Measurements from ENCODE around the gene COLGALT1. TPM values are rescaled to one million over a fixed set of nuclear protein-coding genes. Genes with fewer than 3 reads are reported as not detected.

The COLGALT1 gene
- total RNA-seq, 1 donor from 2014 or later = 121 TPM

DNA sequence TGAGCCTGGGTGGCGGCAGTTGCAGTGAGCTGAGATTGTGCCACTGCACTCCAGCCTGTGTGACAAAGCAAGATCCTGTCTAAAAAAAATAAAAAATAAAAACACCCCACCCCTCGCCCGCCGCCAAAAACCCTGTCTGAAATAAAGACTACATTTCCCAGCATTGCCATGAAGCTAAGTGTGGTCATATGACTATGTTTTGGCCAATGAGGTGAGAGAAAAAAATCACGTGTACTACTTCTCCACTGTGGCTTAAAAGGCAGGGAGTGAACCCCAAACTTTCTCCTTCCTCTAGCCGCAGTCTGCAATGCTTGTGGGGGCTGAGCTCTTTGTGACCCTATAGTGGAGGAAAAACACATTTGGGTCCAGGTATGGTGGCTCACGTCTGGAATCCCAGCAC lies 54.9 kb downstream of the COLGALT1 start:
- Mint-ChIP-seq H3K4me3 (ENCODE audit: unreplicated experiment) (no peak overlapping the region), H3K4me1 (ENCODE audit: unreplicated experiment) (peaks cover 7% of the 10 kb centered on the region), H3K9me3 (ENCODE audit: unreplicated experiment) (no peaks in the 10 kb centered on the region), H3K27me3 (ENCODE audit: unreplicated experiment) (no peaks in the 10 kb centered on the region), H3K27ac (ENCODE audit: unreplicated experiment) (no peak overlapping the region), H3K36me3 (ENCODE audit: unreplicated experiment) (no peaks in the 10 kb centered on the region)
- TF ChIP-seq, protein P1, sequence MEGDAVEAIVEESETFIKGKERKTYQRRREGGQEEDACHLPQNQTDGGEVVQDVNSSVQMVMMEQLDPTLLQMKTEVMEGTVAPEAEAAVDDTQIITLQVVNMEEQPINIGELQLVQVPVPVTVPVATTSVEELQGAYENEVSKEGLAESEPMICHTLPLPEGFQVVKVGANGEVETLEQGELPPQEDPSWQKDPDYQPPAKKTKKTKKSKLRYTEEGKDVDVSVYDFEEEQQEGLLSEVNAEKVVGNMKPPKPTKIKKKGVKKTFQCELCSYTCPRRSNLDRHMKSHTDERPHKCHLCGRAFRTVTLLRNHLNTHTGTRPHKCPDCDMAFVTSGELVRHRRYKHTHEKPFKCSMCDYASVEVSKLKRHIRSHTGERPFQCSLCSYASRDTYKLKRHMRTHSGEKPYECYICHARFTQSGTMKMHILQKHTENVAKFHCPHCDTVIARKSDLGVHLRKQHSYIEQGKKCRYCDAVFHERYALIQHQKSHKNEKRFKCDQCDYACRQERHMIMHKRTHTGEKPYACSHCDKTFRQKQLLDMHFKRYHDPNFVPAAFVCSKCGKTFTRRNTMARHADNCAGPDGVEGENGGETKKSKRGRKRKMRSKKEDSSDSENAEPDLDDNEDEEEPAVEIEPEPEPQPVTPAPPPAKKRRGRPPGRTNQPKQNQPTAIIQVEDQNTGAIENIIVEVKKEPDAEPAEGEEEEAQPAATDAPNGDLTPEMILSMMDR (IDR thresholded peaks at IDR 0.05) = no peak
- DNase-seq (ENCODE audit: extremely low spot score, unreplicated experiment) = no peak

DNA sequence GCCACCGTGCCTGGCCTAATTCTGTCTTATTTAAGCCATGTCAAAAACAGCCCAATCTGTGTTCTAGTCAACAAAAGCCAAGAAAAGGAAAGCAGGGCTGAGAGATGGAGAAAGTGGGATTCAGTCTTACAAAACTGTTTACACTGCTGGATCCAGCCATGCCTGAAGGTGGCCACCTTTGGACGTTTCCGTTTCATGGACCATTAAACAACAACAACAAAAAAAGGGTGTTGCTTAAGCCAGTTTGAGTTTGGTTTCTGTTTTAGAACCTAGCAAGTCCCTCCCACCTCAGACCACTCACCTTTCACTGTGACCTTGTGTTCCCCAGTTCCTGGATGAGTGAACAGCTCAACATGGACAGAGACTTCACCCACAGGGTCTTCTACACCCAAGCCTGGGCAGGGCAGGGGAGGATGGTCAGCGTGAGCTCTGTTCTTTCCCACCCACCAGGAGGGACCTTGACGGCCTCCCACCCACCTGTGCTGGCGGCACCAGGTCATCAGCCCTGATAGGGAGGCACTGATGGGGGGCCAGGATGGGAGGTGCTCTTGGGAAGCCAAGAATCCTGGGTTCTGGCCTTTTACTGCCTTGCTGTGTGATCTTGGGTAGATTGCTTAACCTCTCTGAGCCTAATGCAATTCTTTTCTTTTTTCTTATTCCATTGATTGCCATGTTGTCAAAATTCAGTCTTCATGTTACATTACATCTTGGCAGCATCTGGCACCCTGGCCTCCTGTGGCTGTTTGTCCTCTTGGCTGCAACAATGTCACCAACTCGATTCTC lies 56.2 kb downstream of the COLGALT1 start:
- Mint-ChIP-seq H3K4me1 (ENCODE audit: unreplicated experiment) (peaks cover 4% of the 10 kb centered on the region), H3K27ac (ENCODE audit: unreplicated experiment) (no peak overlapping the region), H3K4me3 (ENCODE audit: unreplicated experiment) (no peak overlapping the region), H3K9me3 (ENCODE audit: unreplicated experiment) (no peaks in the 10 kb centered on the region), H3K36me3 (ENCODE audit: unreplicated experiment) (no peaks in the 10 kb centered on the region), H3K27me3 (ENCODE audit: unreplicated experiment) (no peaks in the 10 kb centered on the region)
- no peak for DNase-seq (ENCODE audit: extremely low spot score, unreplicated experiment)
- TF ChIP-seq, protein P1 (IDR thresholded peaks at IDR 0.05) = no peak

DNA sequence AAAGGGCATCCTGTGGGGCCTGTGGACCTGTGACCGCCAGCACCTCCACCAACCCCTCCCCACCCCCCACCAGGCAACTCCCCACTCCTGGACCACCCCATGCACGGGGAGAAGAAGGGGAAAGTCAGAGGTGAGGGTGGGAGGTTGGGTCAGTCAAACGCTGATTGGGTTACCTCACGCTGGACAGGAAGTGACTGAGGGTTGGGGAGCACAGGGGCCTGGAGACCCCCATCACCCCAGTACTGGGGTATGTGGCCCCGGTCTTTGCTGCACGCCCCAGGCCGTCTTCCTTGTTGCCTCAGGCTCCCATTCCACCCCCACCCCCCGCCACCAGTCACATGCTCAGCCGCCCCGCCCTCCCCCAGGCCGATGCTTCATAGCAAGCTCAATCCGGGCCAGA lies 59.0 kb downstream of the COLGALT1 start:
- H3K4me1 Mint-ChIP-seq (ENCODE audit: unreplicated experiment) = no peaks in the 10 kb centered on the region

DNA sequence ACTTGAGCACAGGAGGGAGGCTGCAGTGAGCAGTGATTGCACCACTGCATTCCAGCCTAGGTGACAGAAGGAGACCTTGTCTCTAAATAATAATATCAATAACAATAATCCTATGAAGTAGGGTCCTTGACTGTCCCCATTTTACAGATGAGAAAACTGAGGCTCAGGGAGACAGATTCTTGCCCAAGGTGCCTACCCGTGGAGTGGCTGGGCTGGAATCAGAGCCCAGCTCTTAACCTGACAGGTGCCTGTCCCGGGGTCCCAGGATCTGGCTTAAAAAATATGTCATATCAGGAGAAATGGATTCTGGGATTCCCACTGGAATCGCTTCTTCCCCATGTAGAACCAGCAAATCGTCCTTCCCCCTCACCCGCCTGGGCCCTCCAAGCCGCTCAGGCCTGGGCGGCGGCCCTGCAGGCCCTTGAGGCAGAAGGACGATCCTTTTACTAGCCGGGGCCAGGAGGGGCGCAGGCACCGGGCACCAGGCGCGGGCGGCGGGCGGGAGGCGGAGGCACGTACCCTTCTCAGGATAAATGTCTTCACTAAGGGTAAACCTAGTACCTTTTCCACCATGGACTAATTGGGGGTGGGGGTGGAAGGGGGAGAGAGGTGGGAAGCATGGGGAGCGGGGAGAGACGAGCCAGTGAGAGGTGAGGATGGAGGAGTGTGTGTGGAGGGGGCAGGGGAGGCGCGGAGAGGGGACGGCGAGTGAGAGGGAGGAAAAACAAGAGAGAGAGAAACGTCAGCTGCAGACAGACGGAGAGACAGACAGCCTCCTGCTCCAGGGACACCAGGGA lies 60.6 kb downstream of the COLGALT1 start:
- H3K27ac Mint-ChIP-seq (ENCODE audit: unreplicated experiment) = no peak overlapping the region
- H3K4me1 Mint-ChIP-seq (ENCODE audit: unreplicated experiment) = no peaks in the 10 kb centered on the region
- no peaks in the 10 kb centered on the region for H3K27me3 Mint-ChIP-seq (ENCODE audit: unreplicated experiment)
- H3K36me3 Mint-ChIP-seq (ENCODE audit: unreplicated experiment) = no peaks in the 10 kb centered on the region
- no peak overlapping the region for H3K4me3 Mint-ChIP-seq (ENCODE audit: unreplicated experiment)
- H3K9me3 Mint-ChIP-seq (ENCODE audit: unreplicated experiment) = peaks cover under 1% of the 10 kb centered on the region
- no peak for DNase-seq (ENCODE audit: extremely low spot score, unreplicated experiment)
- TF ChIP-seq, protein P1 (IDR thresholded peaks at IDR 0.05) = no peak

More for the DNA sequence above, 59.0 kb downstream of the COLGALT1 start:
- TF ChIP-seq, protein P1 (IDR thresholded peaks at IDR 0.05) = no peak
- Mint-ChIP-seq H3K4me3 (ENCODE audit: unreplicated experiment) (no peak overlapping the region), H3K9me3 (ENCODE audit: unreplicated experiment) (no peaks in the 10 kb centered on the region), H3K27ac (ENCODE audit: unreplicated experiment) (no peak overlapping the region), H3K27me3 (ENCODE audit: unreplicated experiment) (no peaks in the 10 kb centered on the region), H3K36me3 (ENCODE audit: unreplicated experiment) (no peaks in the 10 kb centered on the region)
- no peak for DNase-seq (ENCODE audit: extremely low spot score, unreplicated experiment)

DNA sequence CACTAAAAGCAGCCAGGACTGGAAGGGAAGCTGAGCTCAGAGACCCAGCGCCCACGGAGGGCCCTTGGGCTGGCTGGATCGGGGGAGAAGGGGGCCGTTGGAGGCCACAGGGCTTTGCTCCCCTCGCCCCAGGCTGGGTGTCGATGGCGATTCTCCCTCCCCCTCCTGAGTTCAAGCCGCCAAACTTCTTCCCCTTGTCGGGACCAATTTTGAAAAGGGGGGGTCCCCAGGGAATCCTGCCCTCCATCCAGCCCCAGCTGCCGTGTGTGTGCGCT lies 61.2 kb downstream of the COLGALT1 start:
- Mint-ChIP-seq H3K36me3 (ENCODE audit: unreplicated experiment) (no peaks in the 10 kb centered on the region), H3K4me1 (ENCODE audit: unreplicated experiment) (no peaks in the 10 kb centered on the region), H3K27me3 (ENCODE audit: unreplicated experiment) (no peaks in the 10 kb centered on the region), H3K9me3 (ENCODE audit: unreplicated experiment) (peaks cover 5% of the 10 kb centered on the region), H3K4me3 (ENCODE audit: unreplicated experiment) (no peak overlapping the region), H3K27ac (ENCODE audit: unreplicated experiment) (no peak overlapping the region)
- DNase-seq (ENCODE audit: extremely low spot score, unreplicated experiment) = no peak
- TF ChIP-seq, protein P1 (IDR thresholded peaks at IDR 0.05) = no peak
